HCT116 (cell line): ENCODE data around the gene SLC12A3. TPM values are rescaled to one million over a fixed set of nuclear protein-coding genes. Genes with fewer than 3 reads are reported as not detected.

ENCODE experiments used
- ATAC-seq: fragments of 200-7000 bp; cut with Tn5 transposase; 2 replicates; pipeline ENCODE4 v1.9.1; 2020; ENCODE audit warnings: mild to moderate bottlenecking, moderate library complexity
- BruUV-seq: library from RNA; stranded (reverse); fragments of 400-500 nt; replicated peaks from 2 replicates; lab custom pipeline; 2021; lab: Mats Ljungman, UMichigan
- CTCF ChIA-PET: fragments of 300-600 bp; sonication (Branson Sonifier 250); formaldehyde crosslinking; loops from one replicate; lab custom pipeline; 2021; ENCODE audit warnings: antibody characterized with exemption; lab: Charles Lee
- POLR2A ChIA-PET: fragments of 300-600, 350-600 bp; sonication (Branson Sonifier 250); formaldehyde crosslinking; loops from one replicate; lab custom pipeline; 2021; ENCODE audit warnings: antibody characterized with exemption; lab: Charles Lee
- RAD21 ChIA-PET, 2 experiments: fragments of 300-600 bp; sonication (Branson Sonifier 250); formaldehyde crosslinking; loops; one replicate each; lab custom pipeline; 2023; ENCODE audit warnings: low total read pairs in 2 of 2; ENCODE audit not compliant: uncharacterized antibody in 2 of 2, unreplicated experiment in 2 of 2, low non-redundant PET in 1 of 2; lab: Charles Lee
- DNase-seq: peaks from one replicate; pipeline ENCODE4 v3.0.0-alpha.2; 2010; ENCODE audit warnings: low read depth, low spot score
- H2AFZ ChIP-seq: fragments of 200-600 bp; shearing (Covaris generic), sonication (generic); 2 replicates; pipeline ENCODE4 v1.6.1; 2017; ENCODE audit warnings: low read depth, mixed run types, mixed read lengths, antibody characterized with exemption, low read length; ENCODE audit not compliant: poor library complexity, severe bottlenecking
- H3K27ac ChIP-seq: 2 replicates; pipeline ENCODE4 v1.5.1; 2012; ENCODE audit warnings: low read depth, low read length
- H3K27me3 ChIP-seq: fragments of 200-600 bp; sonication (generic); 2 replicates; pipeline ENCODE4 v1.6.1; 2016; ENCODE audit warnings: mixed run types, low read length, mixed read lengths; ENCODE audit not compliant: insufficient read depth
- H3K36me3 ChIP-seq, 2 experiments: fragments of 200-500 bp in 1 of 2; fragments of 200-600 bp in 1 of 2; sonication (Bioruptor generic) in 1 of 2; sonication (generic) in 1 of 2; 2 replicates each; pipeline versions ENCODE4 v1.5.1 to v1.6.1; 2014 to 2016; ENCODE audit warnings: low read length in 2 of 2, inconsistent platforms in 1 of 2, mixed read lengths in 1 of 2, mixed run types in 1 of 2; ENCODE audit not compliant: insufficient read depth in 2 of 2, control insufficient read depth in 1 of 2
- H3K4me1 ChIP-seq, 2 experiments: fragments of 200-600 bp in 1 of 2; sonication (generic) in 1 of 2; 2 replicates each; pipeline versions ENCODE4 v1.5.1 to v1.6.1; 2012 to 2017; ENCODE audit warnings: low read length in 2 of 2, inconsistent platforms in 1 of 2, mild to moderate bottlenecking in 1 of 2, mixed read lengths in 1 of 2, mixed run types in 1 of 2, moderate library complexity in 1 of 2; ENCODE audit not compliant: insufficient read depth in 2 of 2, control insufficient read depth in 1 of 2
- H3K4me2 ChIP-seq: fragments of 200-600 bp; sonication (generic); 2 replicates; pipeline ENCODE4 v1.6.1; 2017; ENCODE audit warnings: mixed run types, low read length, mixed read lengths
- H3K4me3 ChIP-seq, 2 experiments: fragments of 200-600 bp in 1 of 2; sonication (generic) in 1 of 2; replicated peaks in 1 of 2; 2 replicates each; pipeline ENCODE4 v1.5.1; 2011 to 2016; ENCODE audit warnings: low read length in 2 of 2, control low read depth in 1 of 2, low read depth in 1 of 2, mild to moderate bottlenecking in 1 of 2, mixed read lengths in 1 of 2, mixed run types in 1 of 2
- H3K79me2 ChIP-seq: fragments of 200-600 bp; sonication (generic); 2 replicates; pipeline ENCODE4 v1.6.1; 2017; ENCODE audit warnings: mild to moderate bottlenecking, mixed run types, low read length, moderate library complexity, mixed read lengths; ENCODE audit not compliant: insufficient read depth
- H3K9ac ChIP-seq: fragments of 200-600 bp; sonication (generic); 2 replicates; pipeline ENCODE4 v1.6.1; 2016; ENCODE audit warnings: low read length, mixed read lengths
- H3K9me2 ChIP-seq: fragments of 200-600 bp; sonication (generic), shearing (Covaris generic); 2 replicates; pipeline ENCODE4 v1.6.1; 2017; ENCODE audit warnings: mixed run types, mild to moderate bottlenecking, moderate library complexity; ENCODE audit not compliant: insufficient read depth
- H3K9me3 ChIP-seq, 2 experiments: fragments of 200-500 bp in 1 of 2; fragments of 200-600 bp in 1 of 2; sonication (Bioruptor generic) in 1 of 2; sonication (generic) in 1 of 2; 2 replicates each; pipeline ENCODE4 v1.6.1; 2014 to 2017; ENCODE audit warnings: low read length in 2 of 2, mixed read lengths in 2 of 2, inconsistent platforms in 1 of 2, low read depth in 1 of 2, mild to moderate bottlenecking in 1 of 2, mixed run types in 1 of 2, moderate library complexity in 1 of 2; ENCODE audit not compliant: control insufficient read depth in 1 of 2, insufficient read depth in 1 of 2
- H4K20me1 ChIP-seq: fragments of 200-600 bp; sonication (generic), shearing (Covaris generic); 2 replicates; pipeline ENCODE4 v1.6.1; 2017; ENCODE audit warnings: mixed run types, mild to moderate bottlenecking, moderate library complexity; ENCODE audit not compliant: insufficient read depth
- CBX3 ChIP-seq: IDR thresholded peaks from 2 replicates; pipeline ENCODE4 v1.6.1; 2012; ENCODE audit warnings: low read depth
- EGR1 ChIP-seq: IDR thresholded peaks from 2 replicates; pipeline ENCODE4 v1.6.1; 2012; ENCODE audit warnings: low read depth
- ELF1 ChIP-seq: IDR thresholded peaks from 2 replicates; pipeline ENCODE4 v1.6.1; 2012; ENCODE audit warnings: low read depth, borderline replicate concordance
- EZH2 ChIP-seq: fragments of 200-600 bp; sonication (generic); IDR thresholded peaks from 2 replicates; pipeline ENCODE4 v1.6.1; 2017; ENCODE audit warnings: antibody characterized with exemption, mixed run types
- EZH2phosphoT487 ChIP-seq: fragments of 200-600 bp; IDR thresholded peaks from 2 replicates; pipeline ENCODE4 v1.6.1; 2018; ENCODE audit warnings: antibody characterized with exemption, borderline replicate concordance
- FOSL1 ChIP-seq: IDR thresholded peaks from 2 replicates; pipeline ENCODE4 v1.6.1; 2012; ENCODE audit warnings: low read depth
- JUND ChIP-seq: IDR thresholded peaks from 2 replicates; pipeline ENCODE4 v1.6.1; 2012
- POLR2A ChIP-seq: IDR thresholded peaks from 2 replicates; pipeline ENCODE4 v1.7.0; 2011; ENCODE audit warnings: borderline replicate concordance; ENCODE audit not compliant: insufficient read depth, insufficient read length; ENCODE audit errors: extremely low read depth
- RAD21 ChIP-seq: IDR thresholded peaks from 2 replicates; pipeline ENCODE4 v1.6.1; 2012; ENCODE audit warnings: low read depth, mild to moderate bottlenecking
- SIN3A ChIP-seq: IDR thresholded peaks from 2 replicates; pipeline ENCODE4 v1.6.1; 2012; ENCODE audit warnings: low read depth
- SP1 ChIP-seq: IDR thresholded peaks from 2 replicates; pipeline ENCODE4 v1.6.1; 2012; ENCODE audit warnings: low read depth
- TCF7L2 ChIP-seq: IDR thresholded peaks from 2 replicates; pipeline ENCODE4 v1.7.0; 2011; ENCODE audit warnings: borderline replicate concordance, inconsistent platforms; ENCODE audit not compliant: insufficient read depth, insufficient read length; ENCODE audit errors: extremely low read depth
- ZFX ChIP-seq: fragments of 450-650 bp; IDR thresholded peaks from 2 replicates; pipeline ENCODE4 v1.6.1; 2017
- intact Hi-C: fragments of 100-400 bp; cut with micrococcal nuclease; formaldehyde crosslinking; loops from 2 replicates; pipeline ENCODE4 v1.10.0; 2022
- total RNA-seq: library from RNA; stranded (reverse); gene quantifications from one replicate; pipeline ENCODE4 v1.2.1, GENCODE V29; 2021; ENCODE audit not compliant: unreplicated experiment
- TF ChIP-seq, protein P1 (sequence below), 3 experiments: fragments of 200-600 bp in 1 of 3; sonication (generic) in 1 of 3; IDR thresholded peaks in 2 of 3; conservative IDR thresholded peaks in 1 of 3; 2 replicates each; pipeline ENCODE4 v1.5.1; 2012 to 2017; ENCODE audit warnings: low read depth in 2 of 3, low read length in 2 of 3, antibody characterized with exemption in 1 of 3, borderline replicate concordance in 1 of 3, control low read depth in 1 of 3, mild to moderate bottlenecking in 1 of 3, mixed read lengths in 1 of 3, mixed run types in 1 of 3, moderate library complexity in 1 of 3; ENCODE audit not compliant: insufficient read depth in 1 of 3
- TF ChIP-seq, protein P2 (sequence below): IDR thresholded peaks from 2 replicates; pipeline ENCODE4 v1.6.1; 2012
- TF ChIP-seq, protein P3 (sequence below): IDR thresholded peaks from 2 replicates; pipeline ENCODE4 v1.6.1; 2012

SLC12A3 gene
- total RNA-seq, 1 experiment from 2014 or later: not detected

DNA sequence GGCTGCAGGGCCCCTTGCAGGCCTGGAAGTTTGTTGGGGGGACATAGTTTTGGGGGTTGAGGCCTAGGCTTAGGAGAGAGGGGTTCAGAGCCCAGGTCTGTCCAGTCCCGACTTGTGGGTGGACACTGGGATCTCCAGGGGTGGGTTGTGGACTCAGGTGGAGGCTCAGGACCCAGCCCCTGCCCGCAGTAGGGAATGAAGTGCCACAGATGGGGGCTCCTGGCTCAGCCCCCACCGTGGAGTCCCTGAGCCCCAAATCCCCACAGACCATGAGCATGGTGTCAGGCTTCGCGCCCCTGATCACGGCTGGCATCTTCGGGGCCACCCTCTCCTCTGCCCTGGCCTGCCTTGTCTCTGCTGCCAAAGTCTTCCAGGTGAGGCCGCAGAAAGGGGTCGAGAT is 14.3 kb downstream of the SLC12A3 start:
- BruUV-seq: no TSS peak
- CTCF ChIA-PET: no interaction called here
- POLR2A ChIA-PET: no interaction called here

DNA sequence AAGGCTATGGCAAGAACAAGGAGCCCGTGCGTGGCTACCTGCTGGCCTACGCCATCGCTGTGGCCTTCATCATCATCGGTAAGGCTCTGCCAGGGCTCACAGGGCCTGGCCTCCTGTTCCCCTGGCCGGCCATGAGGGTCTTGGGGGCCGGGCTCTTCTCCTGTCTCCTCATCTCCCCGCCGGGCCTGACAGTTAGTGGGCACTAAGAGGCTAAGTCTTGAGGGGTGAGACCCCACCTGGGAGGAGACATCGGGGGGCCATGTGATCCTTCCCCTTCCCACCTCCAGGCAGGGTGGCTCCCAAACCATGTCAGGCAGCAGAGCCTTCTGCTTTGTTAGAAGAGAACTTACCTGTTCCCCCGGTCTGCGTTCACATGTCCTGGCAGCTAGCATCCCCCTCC is 15.2 kb downstream of the SLC12A3 start:
- ChIA-PET POLR2A (no interaction called here), RAD21 (no interaction called here), CTCF (no interaction called here)
- Histone ChIP-seq H3K27ac (no peak overlapping the region), H3K4me2 (no peak overlapping the region), H4K20me1 (no peaks in the 10 kb centered on the region), H3K4me3 (no peak overlapping the region), H3K79me2 (no peaks in the 10 kb centered on the region), H3K9me2 (no peaks in the 10 kb centered on the region), H3K9me3 (no peaks in the 10 kb centered on the region), H3K36me3 (no peaks in the 10 kb centered on the region), H3K9ac (no peak overlapping the region), H3K27me3 (no peaks in the 10 kb centered on the region), H3K4me1 (no peaks in the 10 kb centered on the region), H2AFZ (no peak overlapping the region)
- ATAC-seq (no peak), DNase-seq (no peak)
- no TSS peak for BruUV-seq
- intact Hi-C loops: no loop called here
- TF ChIP-seq EGR1 (no peak), RAD21 (no peak), SIN3A (no peak), ELF1 (no peak), FOSL1 (no peak), JUND (no peak), TCF7L2 (no peak), EZH2phosphoT487 (no peak), ZFX (no peak), EZH2 (no peak), CBX3 (no peak)
- TF ChIP-seq, protein P1, sequence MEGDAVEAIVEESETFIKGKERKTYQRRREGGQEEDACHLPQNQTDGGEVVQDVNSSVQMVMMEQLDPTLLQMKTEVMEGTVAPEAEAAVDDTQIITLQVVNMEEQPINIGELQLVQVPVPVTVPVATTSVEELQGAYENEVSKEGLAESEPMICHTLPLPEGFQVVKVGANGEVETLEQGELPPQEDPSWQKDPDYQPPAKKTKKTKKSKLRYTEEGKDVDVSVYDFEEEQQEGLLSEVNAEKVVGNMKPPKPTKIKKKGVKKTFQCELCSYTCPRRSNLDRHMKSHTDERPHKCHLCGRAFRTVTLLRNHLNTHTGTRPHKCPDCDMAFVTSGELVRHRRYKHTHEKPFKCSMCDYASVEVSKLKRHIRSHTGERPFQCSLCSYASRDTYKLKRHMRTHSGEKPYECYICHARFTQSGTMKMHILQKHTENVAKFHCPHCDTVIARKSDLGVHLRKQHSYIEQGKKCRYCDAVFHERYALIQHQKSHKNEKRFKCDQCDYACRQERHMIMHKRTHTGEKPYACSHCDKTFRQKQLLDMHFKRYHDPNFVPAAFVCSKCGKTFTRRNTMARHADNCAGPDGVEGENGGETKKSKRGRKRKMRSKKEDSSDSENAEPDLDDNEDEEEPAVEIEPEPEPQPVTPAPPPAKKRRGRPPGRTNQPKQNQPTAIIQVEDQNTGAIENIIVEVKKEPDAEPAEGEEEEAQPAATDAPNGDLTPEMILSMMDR (IDR thresholded peaks at IDR 0.05 in 2 of 3, conservative IDR thresholded peaks at IDR 0.05 in 1 of 3; ENCODE audit: borderline replicate concordance in 1 of 3, insufficient read depth in 1 of 3, low read depth in 2 of 3, low read length in 2 of 3): no peak
- TF ChIP-seq, protein P2, sequence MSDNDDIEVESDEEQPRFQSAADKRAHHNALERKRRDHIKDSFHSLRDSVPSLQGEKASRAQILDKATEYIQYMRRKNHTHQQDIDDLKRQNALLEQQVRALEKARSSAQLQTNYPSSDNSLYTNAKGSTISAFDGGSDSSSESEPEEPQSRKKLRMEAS: no peak
- TF ChIP-seq, protein P3, sequence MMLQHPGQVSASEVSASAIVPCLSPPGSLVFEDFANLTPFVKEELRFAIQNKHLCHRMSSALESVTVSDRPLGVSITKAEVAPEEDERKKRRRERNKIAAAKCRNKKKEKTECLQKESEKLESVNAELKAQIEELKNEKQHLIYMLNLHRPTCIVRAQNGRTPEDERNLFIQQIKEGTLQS: no peak

More for the DNA sequence above, 14.3 kb downstream of the SLC12A3 start:
- no peaks in the 10 kb centered on the region for H3K9me2 ChIP-seq
- H3K9ac ChIP-seq: no peak overlapping the region
- TF ChIP-seq EGR1 (no peak), CBX3 (no peak), POLR2A (no peak), SP1 (no peak)
- TF ChIP-seq, protein P1 (IDR thresholded peaks at IDR 0.05 in 2 of 3, conservative IDR thresholded peaks at IDR 0.05 in 1 of 3; ENCODE audit: borderline replicate concordance in 1 of 3, insufficient read depth in 1 of 3, low read depth in 2 of 3, low read length in 2 of 3): no peak
- no peak overlapping the region for H3K4me2 ChIP-seq
- H3K4me1 ChIP-seq: no peaks in the 10 kb centered on the region
- no peaks in the 10 kb centered on the region for H3K9me3 ChIP-seq
- no peaks in the 10 kb centered on the region for H3K79me2 ChIP-seq
- H3K4me3 ChIP-seq: no peak overlapping the region
- no peak for DNase-seq
- H2AFZ ChIP-seq: no peak overlapping the region
- intact Hi-C loops: no loop called here
- RAD21 ChIA-PET: no interaction called here
- H3K27me3 ChIP-seq: no peaks in the 10 kb centered on the region
- no peak for ATAC-seq
- no peaks in the 10 kb centered on the region for H3K36me3 ChIP-seq
- no peak overlapping the region for H3K27ac ChIP-seq
- H4K20me1 ChIP-seq: no peaks in the 10 kb centered on the region
